A673 (cell line): Measurements from ENCODE around the gene P2RY14. TPM values are rescaled to one million over a fixed set of nuclear protein-coding genes. Genes with fewer than 3 reads are reported as not detected.

ENCODE experiments used
- BruUV-seq: library from RNA; stranded (reverse); fragments of 400-500 nt; replicated peaks from 2 replicates; lab custom pipeline; 2021; lab: Mats Ljungman, UMichigan
- CTCF ChIA-PET: fragments of 300-600 bp; sonication (Branson Sonifier 250); formaldehyde crosslinking; loops from one replicate; lab custom pipeline; 2022; ENCODE audit warnings: antibody characterized with exemption; lab: Charles Lee
- POLR2A ChIA-PET: fragments of 300-600 bp; sonication (Branson Sonifier 250); formaldehyde crosslinking; loops from one replicate; lab custom pipeline; 2022; ENCODE audit warnings: antibody characterized with exemption; ENCODE audit not compliant: low non-redundant PET; lab: Charles Lee
- DNase-seq: peaks from one replicate; pipeline ENCODE4 v3.0.0-alpha.2; 2015; ENCODE audit warnings: low spot score
- H3K27ac ChIP-seq: fragments of 200-600 bp; sonication (generic); 2 replicates; pipeline ENCODE4 v1.5.1; 2016; ENCODE audit warnings: mixed run types, low read depth, mild to moderate bottlenecking, mixed read lengths, antibody characterized with exemption, low read length; ENCODE audit not compliant: poor library complexity, severe bottlenecking
- H3K27me3 ChIP-seq: fragments of 200-600 bp; sonication (generic); replicated peaks from 2 replicates; pipeline ENCODE4 v1.6.1; 2017; ENCODE audit warnings: mixed run types, low read depth, mild to moderate bottlenecking, mixed read lengths, antibody characterized with exemption, low read length; ENCODE audit not compliant: insufficient read depth, poor library complexity
- H3K36me3 ChIP-seq: fragments of 200-600 bp; sonication (generic); 2 replicates; pipeline ENCODE4 v1.6.1; 2016; ENCODE audit warnings: mixed run types, mild to moderate bottlenecking, mixed read lengths, antibody characterized with exemption, low read length; ENCODE audit not compliant: insufficient read depth, poor library complexity, severe bottlenecking
- H3K4me1 ChIP-seq: fragments of 200-600 bp; sonication (generic); 2 replicates; pipeline ENCODE4 v1.6.1; 2017; ENCODE audit warnings: mixed run types, mild to moderate bottlenecking, mixed read lengths, antibody characterized with exemption, low read length; ENCODE audit not compliant: insufficient read depth, poor library complexity, severe bottlenecking
- H3K4me3 ChIP-seq: fragments of 200-600 bp; sonication (generic); 2 replicates; pipeline ENCODE4 v1.5.1; 2016; ENCODE audit warnings: low read depth, mixed run types, mild to moderate bottlenecking, mixed read lengths, low read length; ENCODE audit not compliant: poor library complexity, severe bottlenecking
- H3K9me3 ChIP-seq: fragments of 200-600 bp; sonication (generic); 2 replicates; pipeline ENCODE4 v1.6.1; 2016; ENCODE audit warnings: mixed run types, low read depth, mild to moderate bottlenecking, mixed read lengths, antibody characterized with exemption, low read length; ENCODE audit not compliant: poor library complexity, severe bottlenecking
- CTCF ChIP-seq: fragments of 300-800, 200-600 bp; sonication (generic); conservative IDR thresholded peaks from 2 replicates; pipeline ENCODE4 v1.5.1; 2017; ENCODE audit warnings: low read depth, mild to moderate bottlenecking, antibody characterized with exemption, low read length, moderate library complexity, mixed read lengths
- EZH2 ChIP-seq: fragments of 200-600 bp; sonication (generic); IDR thresholded peaks from 2 replicates; pipeline ENCODE4 v1.6.1; 2017; ENCODE audit warnings: borderline replicate concordance, low read depth, mild to moderate bottlenecking, mixed read lengths, antibody characterized with exemption, low read length; ENCODE audit not compliant: poor library complexity, severe bottlenecking
- intact Hi-C: fragments of 100-400 bp; cut with micrococcal nuclease; formaldehyde crosslinking; loops from one replicate; pipeline ENCODE4 v1.10.0; 2022; ENCODE audit not compliant: unreplicated experiment
- total RNA-seq: library from RNA; stranded (reverse); gene quantifications from 2 replicates; pipeline ENCODE4 v1.2.3, GENCODE V29; 2021

Gene P2RY14
- total RNA-seq, 1 experiment from 2014 or later: not detected

GRCh38 chr3:151297429-151297828, 19.1 kb upstream of the P2RY14 start:
- Histone ChIP-seq H3K9me3 (no peaks in the 10 kb centered on the region), H3K27me3 (no peaks in the 10 kb centered on the region), H3K36me3 (no peaks in the 10 kb centered on the region), H3K4me1 (no peaks in the 10 kb centered on the region), H3K27ac (no peak overlapping the region), H3K4me3 (no peak overlapping the region)
- no peak for DNase-seq
- intact Hi-C loops: no loop called here
- TF ChIP-seq EZH2 (no peak), CTCF (no peak)
- BruUV-seq: no TSS peak
- CTCF ChIA-PET: no interaction called here
- POLR2A ChIA-PET: no interaction called here

- CTCF ChIA-PET: no interaction called here
- Histone ChIP-seq H3K9me3 (no peaks in the 10 kb centered on the region), H3K27me3 (no peaks in the 10 kb centered on the region), H3K27ac (no peak overlapping the region), H3K4me3 (no peak overlapping the region), H3K36me3 (no peaks in the 10 kb centered on the region), H3K4me1 (no peaks in the 10 kb centered on the region)
- intact Hi-C loops: no loop called here
- BruUV-seq: no TSS peak
- POLR2A ChIA-PET: no interaction called here
- TF ChIP-seq CTCF (no peak), EZH2 (no peak)
- DNase-seq: no peak
Measured at GRCh38 chr3:151296226-151296625, 17.9 kb upstream of the P2RY14 start.

GRCh38 chr3:151293127-151293526, 14.8 kb upstream of the P2RY14 start:
- BruUV-seq: no TSS peak
- POLR2A ChIA-PET: no interaction called here

More at GRCh38 chr3:151293127-151293526, 14.8 kb upstream of the P2RY14 start:
- no peak for DNase-seq
- H3K36me3 ChIP-seq: no peaks in the 10 kb centered on the region
- CTCF ChIA-PET: no interaction called here
- no peaks in the 10 kb centered on the region for H3K4me1 ChIP-seq
- no peak overlapping the region for H3K4me3 ChIP-seq
- H3K27me3 ChIP-seq: no peaks in the 10 kb centered on the region
- TF ChIP-seq EZH2 (no peak), CTCF (no peak)
- H3K9me3 ChIP-seq: no peaks in the 10 kb centered on the region
- H3K27ac ChIP-seq: no peak overlapping the region
- intact Hi-C loops: no loop called here
